PC-9 (cell line): ENCODE results near the gene RHEX.

ENCODE experiments used
- EZH2 ChIP-seq: fragments of 200-600 bp; sonication (generic); IDR thresholded peaks from 2 replicates; pipeline ENCODE4 v1.8.0; 2017; ENCODE audit warnings: antibody characterized with exemption, low read depth
- TF ChIP-seq, protein P1 (sequence below): fragments of 200-600 bp; sonication (generic); conservative IDR thresholded peaks from 2 replicates; pipeline ENCODE4 v1.6.1; 2017; ENCODE audit warnings: mixed run types, antibody characterized with exemption, mild to moderate bottlenecking, moderate library complexity

GRCh38 chr1:206080026-206080820 is 27.2 kb downstream of the RHEX start:
- TF ChIP-seq, protein P1, sequence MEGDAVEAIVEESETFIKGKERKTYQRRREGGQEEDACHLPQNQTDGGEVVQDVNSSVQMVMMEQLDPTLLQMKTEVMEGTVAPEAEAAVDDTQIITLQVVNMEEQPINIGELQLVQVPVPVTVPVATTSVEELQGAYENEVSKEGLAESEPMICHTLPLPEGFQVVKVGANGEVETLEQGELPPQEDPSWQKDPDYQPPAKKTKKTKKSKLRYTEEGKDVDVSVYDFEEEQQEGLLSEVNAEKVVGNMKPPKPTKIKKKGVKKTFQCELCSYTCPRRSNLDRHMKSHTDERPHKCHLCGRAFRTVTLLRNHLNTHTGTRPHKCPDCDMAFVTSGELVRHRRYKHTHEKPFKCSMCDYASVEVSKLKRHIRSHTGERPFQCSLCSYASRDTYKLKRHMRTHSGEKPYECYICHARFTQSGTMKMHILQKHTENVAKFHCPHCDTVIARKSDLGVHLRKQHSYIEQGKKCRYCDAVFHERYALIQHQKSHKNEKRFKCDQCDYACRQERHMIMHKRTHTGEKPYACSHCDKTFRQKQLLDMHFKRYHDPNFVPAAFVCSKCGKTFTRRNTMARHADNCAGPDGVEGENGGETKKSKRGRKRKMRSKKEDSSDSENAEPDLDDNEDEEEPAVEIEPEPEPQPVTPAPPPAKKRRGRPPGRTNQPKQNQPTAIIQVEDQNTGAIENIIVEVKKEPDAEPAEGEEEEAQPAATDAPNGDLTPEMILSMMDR = no peak
- no peak for TF ChIP-seq EZH2
